ENCODE data around the gene IGFL1. TPM values are rescaled to one million over a fixed set of nuclear protein-coding genes. Genes with fewer than 3 reads are reported as not detected.
"Not testable (repeated sequence)": the region's sequence is repeated elsewhere in the genome, so short reads cannot be mapped to it uniquely, and the experiment has no call there.

IGFL1 gene
- total RNA-seq, 1 experiment from 2014 or later: not detected

- not testable (repeated sequence) for DNase-seq (ENCODE audit: extremely low read depth, low read depth)
Observed at GRCh38 chr19:46264801-46265200, 35.3 kb downstream of the IGFL1 start.

DNA sequence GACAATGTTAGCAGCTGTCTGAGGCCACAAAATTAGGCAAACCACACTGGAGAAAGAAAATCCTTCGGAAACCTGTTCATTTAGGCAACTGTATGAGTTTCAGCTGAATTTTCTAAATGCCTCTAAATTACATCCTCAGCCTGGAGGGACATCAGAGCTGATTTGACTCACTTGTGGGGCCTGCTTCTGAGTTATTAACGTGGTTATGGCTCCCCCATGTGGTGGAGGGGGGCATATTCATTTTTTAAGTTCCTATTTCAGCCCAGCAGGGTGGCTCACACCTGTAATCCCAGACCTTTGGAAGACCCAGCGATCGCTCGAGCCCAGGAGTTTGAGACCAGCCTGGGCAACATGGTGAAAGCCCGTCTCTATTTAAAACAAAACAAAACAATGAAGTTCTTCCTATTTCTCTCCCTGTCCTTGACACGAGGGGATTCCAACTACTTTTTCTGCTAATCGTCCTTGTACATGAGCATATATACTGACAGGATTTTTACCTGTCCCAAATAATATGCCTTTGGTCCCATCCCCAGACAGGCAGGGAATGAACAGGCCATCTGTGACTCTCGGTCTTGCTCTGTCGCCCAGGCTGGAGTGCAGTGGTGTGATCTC, 35.8 kb downstream of the IGFL1 start:
- peak; percentile 76 for DNase-seq (ENCODE audit: extremely low read depth, low read depth)

- DNase-seq (ENCODE audit: extremely low read depth, low read depth): no peak
Observed at GRCh38 chr19:46269101-46269500, 39.6 kb downstream of the IGFL1 start.

DNA sequence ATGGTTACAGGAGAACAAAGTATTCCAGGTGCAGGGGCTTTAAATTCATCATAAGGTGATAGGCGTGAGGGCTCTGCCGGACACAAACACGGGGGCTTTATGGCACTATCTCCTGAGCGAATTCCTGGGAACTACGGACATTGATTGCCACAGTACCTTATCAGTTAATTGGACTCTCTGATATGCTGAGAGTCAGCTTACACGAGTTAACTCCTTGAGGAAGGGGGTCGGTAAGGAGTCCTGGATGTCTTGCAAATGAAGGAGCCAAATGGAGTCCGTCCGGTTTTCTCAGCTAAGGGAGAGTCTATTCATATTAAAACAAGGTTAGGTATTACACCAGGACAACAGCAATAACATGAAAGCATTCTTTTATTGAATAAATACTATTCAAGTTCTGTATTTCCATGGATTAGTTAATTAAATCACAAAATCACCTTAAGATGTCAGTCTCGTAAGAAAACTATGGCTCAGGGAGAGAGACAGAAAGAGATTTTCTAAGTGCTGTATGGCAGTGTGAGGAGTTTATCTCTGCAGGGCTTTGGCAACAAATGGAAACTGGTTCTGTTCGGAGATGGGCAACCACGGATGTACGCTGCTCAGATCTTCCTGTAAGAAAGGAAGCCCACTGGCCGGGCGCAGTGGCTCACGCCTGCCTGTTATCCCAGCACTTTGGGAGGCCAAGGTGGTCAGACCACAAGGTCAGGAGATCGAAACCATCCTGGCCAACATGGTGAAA, 41.1 kb downstream of the IGFL1 start:
- DNase-seq (ENCODE audit: extremely low read depth, low read depth): no peak

DNA sequence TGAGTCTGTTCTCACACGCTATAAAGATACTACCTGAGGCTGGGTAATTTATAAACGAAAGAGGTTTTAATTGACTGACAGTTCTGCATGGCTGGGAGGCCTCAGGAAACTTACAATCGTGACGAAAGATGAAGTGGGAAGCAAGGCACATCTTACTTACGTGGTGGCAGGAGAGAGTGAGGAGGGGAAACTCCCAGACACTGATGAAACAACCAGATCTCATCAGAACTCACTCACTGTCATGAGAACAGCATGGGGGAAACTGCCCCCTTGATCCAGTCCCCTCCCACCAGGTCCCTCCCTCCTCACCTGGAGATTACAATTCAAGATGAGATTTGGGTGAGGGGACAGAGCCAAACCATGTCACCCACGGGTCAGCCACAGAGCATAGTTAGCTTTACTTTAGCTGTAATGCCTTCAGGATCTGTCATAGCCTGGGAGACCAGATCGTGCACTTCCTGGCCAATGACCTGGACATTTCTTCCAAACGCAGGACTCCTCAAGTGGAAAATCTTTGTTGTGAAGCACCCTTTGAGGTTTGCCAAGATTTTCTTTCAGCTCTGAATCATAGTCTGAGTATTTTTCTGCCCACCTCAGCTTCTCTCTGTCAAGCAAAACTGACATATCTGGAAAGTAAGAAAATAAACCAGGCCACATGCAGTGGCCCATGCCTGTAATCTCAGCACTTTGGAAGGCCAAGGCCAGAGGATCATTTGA, 42.1 kb downstream of the IGFL1 start:
- DNase-seq (ENCODE audit: extremely low read depth, low read depth): no peak

DNA sequence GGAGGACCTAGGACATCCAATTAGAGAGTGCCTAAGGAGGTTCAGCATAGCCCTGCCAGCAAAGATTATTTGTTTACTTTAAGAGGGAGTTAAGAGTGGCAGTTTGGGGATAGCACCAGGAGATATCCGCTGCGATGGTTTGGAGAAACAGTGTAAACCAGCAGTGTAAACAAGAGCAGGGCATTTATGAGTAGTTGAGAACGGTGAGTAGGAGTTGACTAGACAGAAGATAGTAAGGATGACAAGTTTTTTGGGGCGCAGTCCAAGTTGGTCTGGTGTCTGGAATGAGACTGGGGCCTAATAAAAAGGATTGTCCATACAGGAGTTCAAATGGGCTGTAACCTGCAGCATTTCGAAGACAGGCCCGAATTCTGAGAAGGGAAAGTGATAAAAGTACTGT, 44.4 kb downstream of the IGFL1 start:
- DNase-seq (ENCODE audit: extremely low read depth, low read depth): not testable (repeated sequence)

DNA sequence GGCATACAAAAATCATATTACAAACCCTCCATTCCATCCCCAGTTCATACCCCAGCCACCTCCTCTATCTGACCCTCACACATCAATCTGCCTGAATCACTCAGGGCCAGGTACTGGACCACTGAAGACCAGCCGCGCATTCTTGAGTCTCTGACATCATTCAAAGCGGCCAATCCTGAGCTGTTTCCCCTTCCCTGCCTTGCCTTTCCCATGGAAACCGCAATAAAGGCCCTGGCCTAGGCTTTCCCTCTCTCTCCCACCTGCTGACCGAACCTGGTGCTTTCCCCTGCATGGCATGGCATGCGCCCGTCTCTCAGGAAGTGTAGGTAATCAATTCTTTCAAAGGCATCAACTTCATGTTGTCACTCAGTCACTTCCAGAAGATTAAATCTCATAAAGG, 49.6 kb downstream of the IGFL1 start:
- no peak for DNase-seq (ENCODE audit: extremely low read depth, low read depth)

Other genes with a start within 250 kb of the IGFL1 start
- gene CCDC61, start 234.3 kb upstream of the IGFL1 start, total RNA-seq (2014; rRNA removed; shearing (Covaris generic)): 1.5 and 3.7 TPM in 2 replicates
- gene PGLYRP1, start 206.7 kb upstream of the IGFL1 start, total RNA-seq (2014; rRNA removed; shearing (Covaris generic)): not detected in 2 replicates
- gene IGFL4, start 188.7 kb upstream of the IGFL1 start, total RNA-seq (2014; rRNA removed; shearing (Covaris generic)): 0.25 TPM in 1 of 2 replicates, not detected in the other
- not detected in 2 replicates for gene IGFL3, start 105.1 kb upstream of the IGFL1 start, total RNA-seq (2014; rRNA removed; shearing (Covaris generic))
- not detected in 2 replicates for gene IGFL2, start 81.5 kb upstream of the IGFL1 start, total RNA-seq (2014; rRNA removed; shearing (Covaris generic))
- not detected in 2 replicates for gene HIF3A, start 67.3 kb downstream of the IGFL1 start, total RNA-seq (2014; rRNA removed; shearing (Covaris generic))
- 35.0 and 41.2 TPM in 2 replicates for gene PPP5C, start 117.3 kb downstream of the IGFL1 start, total RNA-seq (2014; rRNA removed; shearing (Covaris generic))
- not detected in 2 replicates for gene CCDC8, start 183.8 kb downstream of the IGFL1 start, total RNA-seq (2014; rRNA removed; shearing (Covaris generic))
- gene PNMA8C, start 199.2 kb downstream of the IGFL1 start, total RNA-seq (2014; rRNA removed; shearing (Covaris generic)): not detected in 2 replicates
- gene PNMA8A, start 241.8 kb downstream of the IGFL1 start, total RNA-seq (2014; rRNA removed; shearing (Covaris generic)): not detected in 2 replicates